NB4 (cell line): ENCODE measurements around the gene DTNA.

Experiments used
- CTCF ChIP-seq: IDR thresholded peaks from one replicate; pipeline ENCODE4 v1.5.1; 2012; ENCODE audit warnings: low read depth, low read length
- POLR2A ChIP-seq: IDR thresholded peaks from 2 replicates; pipeline ENCODE4 v1.6.1; 2011; ENCODE audit warnings: mild to moderate bottlenecking; ENCODE audit not compliant: insufficient read length; ENCODE audit errors: extremely low read depth

GRCh38 chr18:34752056-34752455, 42.0 kb downstream of the DTNA start:
- TF ChIP-seq POLR2A, result no peak
- TF ChIP-seq CTCF, result no peak
